Measurements from ENCODE around the gene PVR.

PVR gene

GRCh38 chr19:44644402-44645016 is 799 bp downstream of the PVR start:
- DNase-seq (ENCODE audit: extremely low spot score), result peak; percentile 53
- ChIA-PET CTCF (interaction anchor here (0.7 to 0.8 kb wide), 2 partner anchors 60 to 74 kb away, joined by 3 to 4 read pairs; no protein-coding TSS in a partner anchor), POLR2A (interaction anchor here (0.9 to 1.6 kb wide), 6 partner anchors 9 to 35 kb away, joined by 3 to 10 read pairs (median 5); no protein-coding TSS in a partner anchor)
- TF ChIP-seq ZNF384 (IDR thresholded peaks at IDR 0.05) (peak; percentile 88), ARNT (IDR thresholded peaks at IDR 0.05) (no peak), HDGF (IDR thresholded peaks at IDR 0.05; ENCODE audit: borderline replicate concordance) (no peak), L3MBTL2 (conservative IDR thresholded peaks at IDR 0.05) (no peak)

- DNase-seq (ENCODE audit: extremely low spot score), result no peak
- CTCF ChIA-PET, result no interaction called here
- no peak for TF ChIP-seq FOXK2 (IDR thresholded peaks at IDR 0.05)
- TF ChIP-seq LEF1 (IDR thresholded peaks at IDR 0.05; ENCODE audit: borderline replicate concordance), result no peak
- no peak for TF ChIP-seq FOXM1 (IDR thresholded peaks at IDR 0.05; ENCODE audit: borderline replicate concordance)
- TF ChIP-seq PKNOX1 (IDR thresholded peaks at IDR 0.05), result no peak
- TF ChIP-seq ZNF384 (IDR thresholded peaks at IDR 0.05), result no peak
- TF ChIP-seq TARDBP (IDR thresholded peaks at IDR 0.05), result no peak
- TF ChIP-seq SUZ12 (IDR thresholded peaks at IDR 0.05), result no peak
- TF ChIP-seq HDGF (IDR thresholded peaks at IDR 0.05; ENCODE audit: borderline replicate concordance), result no peak
- no peak for TF ChIP-seq NFRKB (IDR thresholded peaks at IDR 0.05)
- no peak for TF ChIP-seq BHLHE40 (IDR thresholded peaks at IDR 0.05; ENCODE audit: borderline replicate concordance)
- TF ChIP-seq ARNT (IDR thresholded peaks at IDR 0.05), result no peak
- TF ChIP-seq FOXA1 (IDR thresholded peaks at IDR 0.05), result no peak
- TF ChIP-seq SP1 (IDR thresholded peaks at IDR 0.05), result no peak
- TF ChIP-seq L3MBTL2 (conservative IDR thresholded peaks at IDR 0.05), result no peak
- no peak for TF ChIP-seq ELF4 (IDR thresholded peaks at IDR 0.05)
- no peak for TF ChIP-seq CTBP1 (IDR thresholded peaks at IDR 0.05; ENCODE audit: borderline replicate concordance)
- POLR2A ChIA-PET, result no interaction called here
Measured at GRCh38 chr19:44645407-44646048, 1.8 kb downstream of the PVR start.

GRCh38 chr19:44646049-44646416 is 2.3 kb downstream of the PVR start:
- TF ChIP-seq SUZ12 (IDR thresholded peaks at IDR 0.05) (no peak), SP1 (IDR thresholded peaks at IDR 0.05) (no peak), BHLHE40 (IDR thresholded peaks at IDR 0.05; ENCODE audit: borderline replicate concordance) (no peak), NFRKB (IDR thresholded peaks at IDR 0.05) (no peak), FOXA1 (IDR thresholded peaks at IDR 0.05) (no peak), FOXK2 (IDR thresholded peaks at IDR 0.05) (no peak), CTBP1 (IDR thresholded peaks at IDR 0.05; ENCODE audit: borderline replicate concordance) (no peak), ARNT (IDR thresholded peaks at IDR 0.05) (no peak), TARDBP (IDR thresholded peaks at IDR 0.05) (no peak), ZNF384 (IDR thresholded peaks at IDR 0.05) (no peak), LEF1 (IDR thresholded peaks at IDR 0.05; ENCODE audit: borderline replicate concordance) (no peak), HDGF (IDR thresholded peaks at IDR 0.05; ENCODE audit: borderline replicate concordance) (no peak), FOXM1 (IDR thresholded peaks at IDR 0.05; ENCODE audit: borderline replicate concordance) (no peak), ELF4 (IDR thresholded peaks at IDR 0.05) (no peak), L3MBTL2 (conservative IDR thresholded peaks at IDR 0.05) (no peak)
- ChIA-PET CTCF (no interaction called here), POLR2A (no interaction called here)
- DNase-seq (ENCODE audit: extremely low spot score), result no peak

- ChIA-PET CTCF (no interaction called here), POLR2A (no interaction called here)
- no peak for TF ChIP-seq NFRKB (IDR thresholded peaks at IDR 0.05)
- TF ChIP-seq FOXM1 (IDR thresholded peaks at IDR 0.05; ENCODE audit: borderline replicate concordance), result no peak
- no peak for TF ChIP-seq FOXA1 (IDR thresholded peaks at IDR 0.05)
- TF ChIP-seq HDGF (IDR thresholded peaks at IDR 0.05; ENCODE audit: borderline replicate concordance), result no peak
- TF ChIP-seq BHLHE40 (IDR thresholded peaks at IDR 0.05; ENCODE audit: borderline replicate concordance), result no peak
- no peak for DNase-seq (ENCODE audit: extremely low spot score)
Measured at GRCh38 chr19:44647144-44647543, 3.4 kb downstream of the PVR start.

- POLR2A ChIA-PET, result no interaction called here
Measured at GRCh38 chr19:44648631-44649251, 5.0 kb downstream of the PVR start.

More at GRCh38 chr19:44648631-44649251, 5.0 kb downstream of the PVR start:
- TF ChIP-seq SP1 (IDR thresholded peaks at IDR 0.05) (no peak), FOXK2 (IDR thresholded peaks at IDR 0.05) (no peak), L3MBTL2 (conservative IDR thresholded peaks at IDR 0.05) (no peak), HDGF (IDR thresholded peaks at IDR 0.05; ENCODE audit: borderline replicate concordance) (no peak), PKNOX1 (IDR thresholded peaks at IDR 0.05) (no peak), ARNT (IDR thresholded peaks at IDR 0.05) (no peak), ELF4 (IDR thresholded peaks at IDR 0.05) (no peak), BHLHE40 (IDR thresholded peaks at IDR 0.05; ENCODE audit: borderline replicate concordance) (no peak), NFRKB (IDR thresholded peaks at IDR 0.05) (no peak), LEF1 (IDR thresholded peaks at IDR 0.05; ENCODE audit: borderline replicate concordance) (no peak), FOXM1 (IDR thresholded peaks at IDR 0.05; ENCODE audit: borderline replicate concordance) (no peak), FOXA1 (IDR thresholded peaks at IDR 0.05) (no peak), CTBP1 (IDR thresholded peaks at IDR 0.05; ENCODE audit: borderline replicate concordance) (no peak)
- CTCF ChIA-PET, result interaction anchor here (1.0 kb wide), 1 partner anchor 78 kb away, joined by 5 read pairs; no protein-coding TSS in a partner anchor
- no peak for DNase-seq (ENCODE audit: extremely low spot score)
